TTC549 (cell line): ENCODE data around the gene NR2C1.

Experiments
- FAIRE-seq: peaks from 2 replicates; lab custom pipeline; 2012; peaks lifted over from hg19 to GRCh38; lab: Jason Lieb, UNC

The NR2C1 gene

GRCh38 chr12:95083938-95084337 is 10.5 kb upstream of the NR2C1 start:
- FAIRE-seq = no peak

DNA sequence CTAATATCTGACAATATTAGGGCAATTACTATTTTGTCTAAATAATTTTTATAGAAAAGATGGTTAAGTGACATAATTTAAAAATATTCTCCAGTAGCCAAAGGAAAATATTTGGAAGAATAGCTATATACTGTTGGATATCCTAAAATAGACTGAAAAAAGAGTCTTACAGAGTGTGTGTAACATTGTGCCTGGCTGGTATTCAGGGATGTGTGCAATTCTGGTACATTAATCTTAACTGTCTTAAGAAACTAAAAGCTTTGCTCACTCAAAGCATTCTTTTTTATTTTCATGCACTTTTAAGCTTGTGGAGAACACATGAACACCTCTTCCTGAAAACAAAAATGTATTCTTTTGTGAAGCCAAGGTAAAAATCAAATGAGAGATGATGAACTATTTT is 10.1 kb upstream of the NR2C1 start:
- no peak for FAIRE-seq

DNA sequence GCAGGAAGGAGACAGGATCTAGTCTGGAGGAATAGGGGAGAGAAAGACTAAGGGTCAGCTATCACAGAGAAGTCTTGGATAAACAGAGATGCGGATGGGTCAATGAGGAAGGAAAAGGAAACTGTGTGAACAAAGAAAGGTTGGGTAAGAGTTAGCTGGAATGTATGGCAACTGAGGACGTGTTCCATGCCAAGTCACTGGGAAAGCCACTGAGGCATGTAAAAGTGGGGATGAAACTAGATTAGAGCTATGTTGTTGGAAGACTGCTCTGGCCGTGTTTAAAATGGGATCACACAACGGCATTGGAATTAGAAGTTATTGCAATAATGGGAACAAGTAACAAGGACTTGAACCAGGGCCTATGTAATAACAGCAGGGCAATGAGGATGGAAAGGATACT is 3.9 kb upstream of the NR2C1 start:
- no peak for FAIRE-seq

- no peak for FAIRE-seq
Observed at GRCh38 chr12:95074766-95075165, 1.3 kb upstream of the NR2C1 start.

GRCh38 chr12:95073698-95074520 is 491 bp upstream of the NR2C1 start:
- no peak for FAIRE-seq

DNA sequence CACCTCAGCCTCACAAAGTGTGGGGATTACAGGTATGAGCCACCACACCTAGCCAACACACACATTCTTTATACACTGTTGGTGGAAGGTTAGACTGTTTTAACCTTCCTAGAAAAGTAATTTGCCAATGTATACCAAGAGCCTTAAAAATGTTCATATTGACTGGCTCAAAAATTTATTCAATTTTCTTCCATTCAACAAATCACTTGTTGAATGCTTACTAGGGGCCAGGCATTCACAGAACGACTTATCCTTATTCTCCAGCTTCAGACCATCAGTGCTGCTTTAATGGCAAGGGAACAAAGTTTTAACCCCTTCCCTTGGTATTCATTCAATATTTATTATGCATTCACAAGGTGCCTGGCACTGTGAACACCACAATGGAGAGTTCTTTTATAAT is 3.0 kb downstream of the NR2C1 start:
- FAIRE-seq = no peak

DNA sequence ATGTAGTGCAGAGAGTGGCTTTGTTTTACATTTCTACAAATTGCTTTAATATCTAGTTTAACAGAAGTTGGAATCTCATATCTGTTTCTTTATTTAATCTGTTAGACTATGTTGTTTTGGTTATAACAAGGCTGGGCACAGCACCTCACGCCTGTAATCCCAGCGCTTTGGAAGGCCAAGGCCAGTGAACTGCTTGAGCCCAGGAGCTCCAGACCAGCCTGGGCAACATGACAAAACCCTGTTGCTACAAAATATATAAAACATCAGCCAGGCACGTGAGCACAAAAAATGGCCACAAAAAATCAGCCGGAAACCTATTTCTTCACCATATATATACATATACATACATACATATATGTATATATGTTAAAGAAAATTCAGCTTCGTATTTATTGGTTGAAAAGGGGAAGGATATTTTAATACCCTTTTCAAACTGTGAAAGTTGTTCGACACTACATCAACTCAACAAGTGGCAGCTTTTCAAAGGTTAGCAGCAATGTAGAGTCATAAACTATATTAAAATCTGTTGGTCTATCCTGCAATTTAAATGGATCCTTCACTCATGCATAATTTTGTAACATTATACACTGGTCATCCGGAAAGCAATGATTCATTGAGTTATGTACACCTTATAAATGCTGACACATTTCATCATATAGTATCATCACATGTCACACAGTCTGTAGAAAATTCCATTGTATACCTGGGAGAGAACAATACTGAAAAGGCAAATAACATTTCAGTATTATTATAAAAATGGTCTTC is 7.1 kb downstream of the NR2C1 start:
- no peak for FAIRE-seq

GRCh38 chr12:95060951-95061350 is 12.5 kb downstream of the NR2C1 start:
- no peak for FAIRE-seq

- FAIRE-seq = no peak
Observed at GRCh38 chr12:95059984-95060383, 13.4 kb downstream of the NR2C1 start.

DNA sequence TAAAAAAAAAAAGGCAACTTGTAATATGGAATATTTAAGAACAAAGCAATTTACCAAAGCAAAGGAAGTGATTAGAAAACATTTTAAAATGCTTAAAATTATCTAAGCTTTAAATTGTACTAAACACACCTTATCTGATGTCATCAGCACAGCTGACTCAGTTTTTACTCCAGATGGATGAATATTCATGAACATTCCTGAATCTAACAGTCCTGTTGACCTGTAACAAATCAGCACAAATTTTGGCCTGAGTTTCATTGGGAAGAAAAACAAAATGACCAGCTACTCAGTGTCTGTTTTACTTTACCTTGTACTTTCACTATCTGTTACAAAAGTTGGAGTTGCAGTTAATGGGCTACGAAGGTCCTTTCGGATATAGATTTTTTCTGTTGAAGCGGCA is 16.0 kb downstream of the NR2C1 start:
- no peak for FAIRE-seq

- FAIRE-seq = no peak
Observed at GRCh38 chr12:95055057-95055456, 18.4 kb downstream of the NR2C1 start.

DNA sequence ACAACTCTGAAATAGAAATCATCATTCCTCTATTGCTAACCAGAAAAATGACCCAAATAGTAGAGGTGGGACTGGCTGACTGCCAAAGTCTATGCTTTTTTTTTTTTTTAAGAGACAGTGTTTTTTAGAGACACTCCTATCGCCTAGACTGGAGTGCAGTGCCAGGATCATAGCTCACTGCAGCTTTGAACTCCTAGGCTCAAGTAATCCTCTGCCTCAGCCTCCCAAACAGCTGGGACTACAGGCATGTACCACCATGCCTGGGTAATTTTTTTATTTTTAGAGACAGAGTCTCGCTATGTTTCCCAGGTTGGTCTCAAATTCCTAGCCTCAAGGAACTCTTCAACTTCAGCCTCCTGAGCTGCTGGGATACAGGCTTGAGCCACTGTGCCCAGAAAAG is 19.2 kb downstream of the NR2C1 start:
- no peak for FAIRE-seq

- FAIRE-seq = no peak
Observed at GRCh38 chr12:95051241-95051640, 22.2 kb downstream of the NR2C1 start.

DNA sequence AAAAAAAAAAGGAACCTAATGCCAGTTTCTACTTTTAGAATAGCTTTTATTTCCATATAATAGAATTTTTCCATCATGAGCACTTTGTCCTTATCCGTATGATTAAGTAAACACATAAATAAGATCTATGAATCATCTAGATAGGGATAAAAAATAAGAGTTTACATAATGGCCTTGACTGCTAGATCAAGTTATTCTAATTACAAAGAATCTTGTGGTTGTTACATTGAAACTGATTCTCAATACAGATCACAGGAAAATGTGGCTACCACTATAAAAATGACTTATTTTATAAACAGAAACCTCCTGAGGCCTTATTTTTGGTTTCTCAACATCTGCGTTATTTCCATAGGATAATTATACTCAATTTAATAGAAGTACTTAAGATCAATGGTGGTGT is 35.5 kb downstream of the NR2C1 start:
- FAIRE-seq = no peak

- FAIRE-seq = no peak
Observed at GRCh38 chr12:95034750-95035149, 38.7 kb downstream of the NR2C1 start.

GRCh38 chr12:95022477-95022876 is 50.9 kb downstream of the NR2C1 start:
- no peak for FAIRE-seq

DNA sequence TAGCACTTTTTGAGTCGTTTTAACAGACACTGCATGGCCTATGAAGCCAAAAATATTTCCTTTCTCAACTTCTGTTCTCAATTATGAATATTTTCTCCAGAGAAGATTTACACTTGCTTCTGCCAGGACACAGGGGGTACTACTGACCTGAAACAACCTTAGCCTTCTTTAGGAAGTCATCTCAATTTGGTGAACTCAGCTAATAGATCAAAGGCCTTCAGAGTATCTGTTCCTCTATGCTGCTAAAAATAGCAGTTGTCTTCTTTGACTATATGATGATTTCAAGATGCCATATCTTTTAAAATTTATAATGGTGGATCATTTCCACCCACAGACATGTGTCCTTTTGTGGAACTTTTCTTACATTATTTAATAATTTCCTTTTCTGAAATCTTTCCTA is 55.9 kb downstream of the NR2C1 start:
- no peak for FAIRE-seq

- no peak for FAIRE-seq
Observed at GRCh38 chr12:95016120-95016519, 57.3 kb downstream of the NR2C1 start.

DNA sequence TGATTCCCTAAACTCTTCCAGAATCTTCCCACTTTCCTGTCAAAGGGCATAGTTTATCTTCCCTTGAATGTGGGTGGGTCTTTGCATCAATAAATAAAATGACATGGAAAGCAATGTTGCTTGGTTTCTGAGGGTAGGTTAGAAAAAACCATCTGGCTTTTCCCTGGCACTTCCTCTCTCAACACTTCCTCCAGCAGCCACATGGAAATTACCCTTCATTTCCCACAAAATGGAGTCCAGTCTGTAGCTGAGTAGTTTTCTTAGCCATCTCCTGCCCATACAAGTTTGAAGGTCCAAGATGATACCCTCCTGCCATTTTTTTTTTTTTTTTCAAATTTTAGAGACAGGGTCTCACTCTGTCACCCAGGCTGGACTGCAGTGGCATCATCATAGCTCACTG is 58.9 kb downstream of the NR2C1 start:
- no peak for FAIRE-seq

DNA sequence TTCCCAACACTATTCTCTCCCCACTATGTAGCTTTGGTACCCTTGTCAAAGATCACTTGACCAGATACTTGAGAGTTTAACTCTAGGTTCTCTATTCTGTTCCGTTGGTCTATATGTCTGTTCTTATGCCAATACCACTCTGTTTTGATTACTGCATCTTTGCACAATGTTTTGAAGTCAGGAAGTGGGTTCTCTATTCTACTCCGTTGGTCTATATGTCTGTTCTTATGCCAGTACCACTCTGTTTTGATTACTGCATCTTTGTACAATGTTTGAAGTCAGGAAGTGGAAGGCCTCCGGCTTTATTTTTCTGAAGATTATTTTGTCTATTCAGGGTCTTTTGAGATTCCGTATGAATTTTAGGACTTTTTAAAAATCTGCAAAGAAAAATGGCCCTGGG is 67.2 kb downstream of the NR2C1 start:
- FAIRE-seq = no peak

- FAIRE-seq = no peak
Observed at GRCh38 chr12:95004610-95005009, 68.8 kb downstream of the NR2C1 start.

GRCh38 chr12:95003921-95004272 is 69.5 kb downstream of the NR2C1 start:
- FAIRE-seq = no peak

DNA sequence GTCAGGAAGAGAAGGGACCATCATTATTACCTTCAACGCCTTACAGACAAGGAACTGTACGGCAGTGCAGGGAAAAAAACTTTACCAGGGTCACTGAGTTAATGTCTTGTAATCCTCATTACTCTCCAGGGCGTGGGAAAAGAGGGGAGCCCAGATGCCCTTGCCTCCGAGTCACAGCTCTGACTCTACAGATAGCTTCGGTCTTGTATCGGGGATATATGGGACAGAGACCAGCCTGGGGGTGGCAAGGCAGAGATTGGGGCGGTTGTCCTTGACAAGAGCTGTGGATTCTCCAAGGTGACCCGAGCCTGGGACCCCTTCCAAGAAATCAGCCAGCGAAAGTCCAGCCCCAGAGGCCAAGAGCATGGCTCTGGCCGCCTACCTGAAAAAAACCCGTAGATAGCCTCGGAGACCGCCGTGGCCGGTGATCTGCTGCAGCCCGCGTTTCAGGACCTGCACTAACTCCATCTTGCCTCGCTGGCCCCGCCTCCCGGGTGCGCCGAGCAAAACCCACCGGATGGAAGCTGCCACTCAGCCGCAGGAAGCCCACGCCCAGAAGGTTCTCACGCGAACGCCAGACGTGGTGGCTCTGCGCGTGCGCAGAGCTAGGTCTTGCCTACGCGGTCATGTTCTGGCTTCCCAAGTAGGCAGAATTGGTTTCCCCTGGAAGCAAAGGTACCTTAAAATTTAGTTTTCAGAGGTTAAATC is 70.1 kb downstream of the NR2C1 start, which contains the start of gene NDUFA12:
NDUFA12 (minus strand) TSS at position 485 of the 708 bp plus-strand sequence; CDS start at position 468, 17 bp downstream.
- FAIRE-seq = no peak
